GM12875 (cell line): ENCODE results near the gene RNF157.

ENCODE experiments used
- H3K4me3 ChIP-seq: one replicate; pipeline ENCODE4 v1.5.1; 2011; ENCODE audit warnings: low read depth, low read length, control low read depth
- CTCF ChIP-seq: IDR thresholded peaks from 2 replicates; pipeline ENCODE4 v1.5.1; 2011; ENCODE audit warnings: low read depth, mild to moderate bottlenecking, control low read depth, inconsistent platforms, low read length, moderate library complexity, borderline replicate concordance; ENCODE audit not compliant: insufficient read depth

RNF157 gene

DNA sequence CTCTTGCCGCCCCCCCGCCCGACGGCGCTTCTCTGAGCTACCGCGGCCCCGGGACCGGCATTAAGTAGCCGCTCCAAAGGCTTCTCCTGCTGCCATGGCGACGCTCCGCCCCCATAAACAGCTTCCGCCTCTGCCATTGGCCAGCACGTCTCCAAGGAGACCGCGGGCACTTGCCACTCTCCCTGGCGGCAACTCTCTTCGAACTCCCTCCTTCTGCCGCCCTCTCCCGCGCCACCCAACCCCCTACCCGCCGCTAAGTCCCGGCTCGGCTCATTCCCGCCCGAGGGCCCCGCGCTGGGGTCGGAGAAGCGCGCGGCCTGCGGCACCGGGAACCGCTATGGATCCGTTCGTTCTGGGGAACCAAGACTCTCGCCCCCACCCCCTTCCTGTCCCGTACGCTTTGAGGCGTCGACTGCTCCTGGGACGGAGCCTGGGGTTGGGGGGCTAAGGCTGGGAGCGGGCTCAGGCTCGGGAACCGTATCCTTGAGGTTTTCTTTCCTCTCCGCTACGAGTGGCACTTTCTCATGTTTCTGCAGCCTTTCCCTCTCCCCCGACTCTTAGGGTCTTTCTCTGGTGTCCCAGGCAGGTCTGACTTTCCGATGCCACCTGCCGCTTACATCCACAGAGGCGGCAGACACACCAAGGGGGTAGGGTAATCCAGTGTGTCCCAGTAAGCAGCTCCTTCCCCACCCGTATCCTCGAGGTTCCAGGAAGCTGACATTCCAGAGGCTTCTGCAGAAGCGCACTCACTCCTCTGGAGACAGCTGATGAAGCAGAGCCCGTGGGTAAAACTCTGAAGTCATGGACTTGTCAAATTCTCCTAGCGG lies 98.9 kb downstream of the RNF157 start, which contains the start of gene FOXJ1:
Gene FOXJ1 (minus strand): TSS at position 34 of the 827 bp plus-strand sequence. CDS start 850 bp downstream, outside the sequence.
- peak within 1 kb of the TSS; percentile 34 for H3K4me3 ChIP-seq
- TF ChIP-seq CTCF = no peak

GRCh38 chr17:76140661-76141211 lies 99.6 kb downstream of the RNF157 start:
- H3K4me3 ChIP-seq = no peak overlapping the region
- TF ChIP-seq CTCF = no peak

DNA sequence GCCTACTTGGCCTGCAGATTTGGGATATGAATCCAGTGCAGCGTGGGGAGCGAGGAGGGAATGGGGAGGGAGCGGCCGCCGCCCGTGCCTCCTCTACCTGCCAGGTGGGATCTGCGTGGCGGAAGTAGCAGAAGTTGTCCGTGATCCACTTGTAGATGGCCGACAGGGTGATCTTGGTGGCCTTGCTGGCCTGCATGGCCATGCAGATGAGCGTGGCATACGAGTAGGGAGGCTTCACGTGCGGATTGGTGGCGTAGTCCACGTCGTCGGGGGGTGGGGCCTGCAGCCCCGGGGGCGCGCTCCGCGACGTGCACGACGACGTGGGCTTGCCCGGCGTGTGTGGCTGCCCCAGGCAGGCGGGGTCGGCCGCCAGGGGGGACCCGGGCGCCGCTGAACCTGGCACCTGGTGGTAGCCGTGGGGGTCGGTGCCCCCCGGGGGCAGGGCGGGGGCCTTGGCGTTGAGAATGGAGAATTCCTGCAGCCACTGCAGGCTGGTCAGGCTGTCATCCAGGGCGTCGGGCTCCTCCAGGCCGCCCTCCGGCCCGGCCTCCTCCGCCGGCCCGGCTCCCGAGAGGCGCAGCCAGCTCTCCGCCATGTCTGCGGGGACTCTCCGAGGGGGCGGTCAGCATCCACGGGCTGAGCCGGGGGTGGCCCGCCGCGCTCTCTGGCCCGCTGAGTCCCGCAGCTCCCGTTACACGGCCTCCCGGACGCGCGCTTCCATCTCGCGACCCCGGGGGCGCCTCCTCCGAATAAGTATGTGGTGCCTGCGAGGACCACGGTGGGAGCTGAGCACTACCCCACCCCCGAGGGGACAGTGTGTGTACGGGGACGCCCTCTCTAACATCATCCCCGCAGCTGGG lies 100.3 kb downstream of the RNF157 start:
- H3K4me3 ChIP-seq = no peak overlapping the region
- TF ChIP-seq CTCF = 0 out of 2 replicates have a peak, but pooled peaks have one; percentile 18

DNA sequence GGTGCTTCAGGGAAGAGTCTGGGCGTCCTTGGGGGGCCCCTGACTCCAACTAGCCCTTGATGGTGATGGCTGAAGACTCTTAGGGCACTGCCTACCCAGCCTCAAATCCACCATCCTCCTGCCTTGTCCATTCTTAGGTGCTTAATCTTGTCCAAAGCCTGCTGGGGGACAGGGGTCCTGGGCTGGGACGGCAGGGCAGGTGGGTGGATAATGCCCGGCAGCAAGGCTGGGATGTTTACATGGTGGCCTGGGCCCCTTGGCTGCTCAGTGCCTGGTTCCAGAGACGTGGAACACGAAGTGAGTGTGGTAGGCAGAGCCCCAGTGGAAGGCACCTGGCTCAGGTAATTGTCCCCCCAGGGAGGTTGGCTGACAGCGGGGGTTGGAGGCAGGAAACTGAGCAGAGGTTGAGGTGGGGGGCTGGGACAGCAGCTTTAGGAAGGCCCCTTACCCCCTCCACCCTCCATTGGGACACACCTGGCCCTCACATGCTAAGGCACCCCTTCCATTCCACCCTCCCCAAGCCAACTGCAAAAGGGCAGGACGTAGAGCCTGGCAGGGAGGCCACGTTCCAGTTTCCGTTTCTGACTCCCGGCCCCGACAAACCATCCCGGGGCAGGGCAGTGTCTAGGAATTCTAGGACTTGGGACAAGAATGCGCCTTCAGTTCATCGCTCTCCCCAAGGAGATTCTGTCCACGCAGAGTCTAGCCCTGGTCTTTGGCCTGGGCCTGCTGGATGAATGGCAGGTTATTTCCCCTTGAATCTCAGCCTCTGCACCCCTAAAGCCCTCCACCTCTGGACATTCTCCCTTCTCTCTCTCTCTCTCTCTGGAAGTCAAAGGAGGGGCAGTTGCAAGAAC lies 101.2 kb downstream of the RNF157 start:
- H3K4me3 ChIP-seq = no peak overlapping the region
- TF ChIP-seq CTCF = no peak

DNA sequence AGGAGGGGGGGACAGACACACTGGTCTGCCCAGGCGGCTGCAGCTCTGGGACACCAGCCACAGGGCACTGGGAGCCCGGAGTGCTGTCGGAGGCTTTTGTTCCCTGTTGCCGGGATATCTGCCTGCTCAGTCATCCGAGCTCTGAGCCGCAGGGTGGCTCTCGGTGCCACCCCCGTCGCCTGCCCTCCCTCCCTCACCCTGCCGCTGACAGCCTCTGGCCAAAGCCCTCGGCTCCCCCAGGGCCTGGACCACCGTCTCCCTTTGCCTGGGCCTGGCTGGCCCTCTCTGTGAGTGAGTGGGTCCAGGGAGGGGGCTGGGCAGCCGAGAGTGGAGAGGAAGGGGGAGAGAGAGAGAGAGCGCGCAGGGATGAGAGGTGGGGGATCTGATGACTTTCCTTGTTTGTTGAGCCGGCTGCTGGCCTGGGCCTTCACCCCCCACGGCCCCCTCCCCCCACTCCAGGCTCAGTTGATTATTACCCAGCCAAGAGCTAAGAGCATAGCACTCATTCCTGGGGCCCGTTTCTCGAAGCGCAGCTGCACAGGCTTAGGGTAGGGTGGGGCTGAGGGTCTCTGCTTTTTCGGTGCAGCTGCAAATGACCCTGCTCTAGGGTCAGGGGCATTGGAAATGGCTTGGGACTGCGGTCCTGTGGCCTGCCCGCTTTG lies 101.9 kb downstream of the RNF157 start:
- no peak overlapping the region for H3K4me3 ChIP-seq
- no peak for TF ChIP-seq CTCF
